Stimulated activated CD4-positive, alpha-beta T cell treated with anti-CD3 and anti-CD28 coated beads, TNF-alpha, amount 100 ng/mL, for 24 hours (primary cell): ENCODE measurements around the gene NAA25.
"Not testable (repeated sequence)": the region's sequence is repeated elsewhere in the genome, so short reads cannot be mapped to it uniquely, and the experiment has no call there.

ENCODE experiments used
- DNase-seq, 3 experiments: peaks; one replicate each; pipeline ENCODE4 v3.0.0-alpha.2; 2020; ENCODE audit warnings: low read depth in 3 of 3

Gene NAA25

DNA sequence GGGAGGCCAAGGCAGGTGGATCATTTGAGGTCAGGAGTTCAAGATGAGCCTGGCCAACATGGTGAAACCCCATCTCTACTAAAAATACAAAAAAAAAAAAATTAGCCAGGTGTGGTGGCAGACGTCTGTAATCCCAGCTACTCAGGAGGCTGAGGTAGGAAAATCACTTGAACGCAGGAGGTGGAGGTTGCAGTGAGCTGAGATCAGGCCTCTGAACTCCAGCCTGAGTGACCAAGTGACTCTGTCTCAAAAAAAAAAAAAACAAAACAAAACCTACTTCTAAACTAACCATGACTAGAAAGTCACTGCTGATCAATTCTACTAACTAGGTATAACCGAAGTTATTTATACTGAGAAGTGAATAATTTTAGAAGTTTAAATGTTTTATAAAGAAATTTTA lies 99.0 kb downstream of the NAA25 start:
- DNase-seq: not testable (repeated sequence)

GRCh38 chr12:112008918-112009317 lies 99.7 kb downstream of the NAA25 start:
- no peak for DNase-seq

DNA sequence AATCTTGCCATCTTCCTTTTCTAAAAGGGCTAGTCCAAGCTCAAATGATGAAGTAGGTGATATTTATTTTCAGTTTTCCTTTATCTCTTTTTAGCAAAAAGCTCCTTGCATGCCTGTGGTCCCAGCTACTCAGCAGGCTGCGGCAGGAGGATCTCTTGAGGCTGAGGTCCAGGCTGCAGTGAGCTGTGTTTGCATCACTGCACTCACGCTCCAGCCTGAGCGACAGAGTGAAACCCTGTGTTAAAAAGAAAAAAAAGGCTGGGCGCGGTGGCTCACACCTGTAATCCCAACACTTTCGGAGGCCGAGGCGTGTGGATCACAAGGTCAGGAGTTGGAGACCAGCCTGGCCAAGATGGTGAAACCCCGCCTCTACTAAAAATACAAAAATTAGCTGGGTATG lies 100.6 kb downstream of the NAA25 start:
- no peak for DNase-seq

DNA sequence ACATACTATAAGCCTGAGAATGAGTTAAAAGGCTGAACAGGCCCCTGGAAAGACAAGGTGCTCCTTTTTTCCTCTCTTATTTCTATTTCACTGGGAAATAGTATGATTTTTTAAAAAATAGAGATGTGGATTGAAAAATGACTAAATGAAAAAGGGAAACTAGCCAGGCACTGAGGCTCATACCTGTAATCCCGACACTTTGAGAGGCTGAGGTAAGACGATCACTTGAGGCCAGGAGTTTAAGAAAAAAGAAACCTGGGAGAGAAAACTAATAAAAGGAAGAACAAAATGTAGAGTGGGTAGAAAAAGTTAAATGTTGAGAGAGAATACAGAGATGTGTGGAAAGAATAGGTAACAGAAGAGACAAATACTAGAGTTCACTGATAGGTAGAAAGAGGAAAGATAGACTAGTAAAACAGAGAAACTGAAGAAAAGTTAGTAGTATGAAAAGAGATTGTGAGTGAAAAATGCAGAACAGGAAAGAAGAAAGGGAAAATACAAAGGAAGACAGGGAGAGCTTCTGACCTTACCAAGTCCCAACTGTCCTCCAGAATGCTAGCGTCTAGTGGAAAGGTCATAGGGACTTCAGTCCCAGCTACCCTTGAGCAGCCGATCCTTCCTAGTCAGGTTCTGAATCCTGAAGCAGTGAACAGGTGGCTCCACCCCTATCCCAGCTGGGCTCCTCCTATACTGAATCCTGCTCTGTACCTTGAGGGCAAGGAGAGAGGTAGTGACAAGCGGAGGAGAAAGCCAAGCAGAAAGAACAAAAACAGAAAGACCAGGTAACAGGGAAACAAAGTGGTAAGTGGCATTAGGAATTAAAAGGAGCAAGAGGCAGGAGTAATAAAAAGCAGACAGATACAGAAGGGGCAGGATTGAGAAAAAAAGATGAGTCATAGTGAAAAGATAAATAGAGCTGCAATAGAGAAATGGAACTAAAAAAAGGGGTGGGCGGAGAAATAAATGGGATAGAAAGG lies 102.9 kb downstream of the NAA25 start:
- no peak for DNase-seq

DNA sequence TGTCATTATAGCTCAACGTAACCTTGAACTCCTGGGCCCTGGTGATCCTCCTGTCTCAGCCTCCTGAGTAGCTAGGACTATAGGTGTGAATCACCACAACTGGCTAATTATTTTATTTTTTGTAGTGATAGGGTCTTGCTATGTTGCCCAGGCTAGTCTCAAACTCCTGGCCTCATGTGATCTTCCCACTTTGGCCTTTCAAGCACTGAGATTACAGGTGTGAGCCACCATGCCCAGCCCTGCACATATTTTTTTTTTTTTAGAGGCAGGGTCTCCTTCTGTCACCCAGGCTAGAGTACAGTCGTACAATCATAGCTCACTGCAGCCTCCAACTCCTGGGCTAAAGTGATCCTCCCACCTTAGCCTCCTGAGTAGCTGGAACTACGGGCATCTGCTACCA lies 104.5 kb downstream of the NAA25 start:
- DNase-seq: no peak

- no peak for DNase-seq
Observed at GRCh38 chr12:112001576-112001975, 107.0 kb downstream of the NAA25 start.

DNA sequence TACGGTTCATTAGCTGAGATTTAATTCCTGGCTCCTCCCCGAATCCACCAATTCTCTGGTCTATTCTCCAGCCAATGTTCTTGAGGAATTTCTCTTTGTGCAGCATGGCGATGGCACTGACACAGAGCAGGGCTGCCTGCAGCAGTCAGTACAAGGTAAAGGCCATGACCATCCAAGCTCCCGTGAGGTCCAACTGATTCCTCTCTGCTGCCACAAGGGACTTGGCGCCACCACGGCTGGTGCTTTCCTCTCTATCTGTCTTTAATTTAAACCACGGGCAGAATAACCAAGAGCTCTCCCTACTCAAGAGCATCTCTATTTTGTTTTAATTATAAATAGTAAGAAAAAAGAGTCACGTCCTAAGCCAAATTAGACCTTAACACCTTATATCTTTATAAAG lies 107.8 kb downstream of the NAA25 start:
- DNase-seq: no peak

DNA sequence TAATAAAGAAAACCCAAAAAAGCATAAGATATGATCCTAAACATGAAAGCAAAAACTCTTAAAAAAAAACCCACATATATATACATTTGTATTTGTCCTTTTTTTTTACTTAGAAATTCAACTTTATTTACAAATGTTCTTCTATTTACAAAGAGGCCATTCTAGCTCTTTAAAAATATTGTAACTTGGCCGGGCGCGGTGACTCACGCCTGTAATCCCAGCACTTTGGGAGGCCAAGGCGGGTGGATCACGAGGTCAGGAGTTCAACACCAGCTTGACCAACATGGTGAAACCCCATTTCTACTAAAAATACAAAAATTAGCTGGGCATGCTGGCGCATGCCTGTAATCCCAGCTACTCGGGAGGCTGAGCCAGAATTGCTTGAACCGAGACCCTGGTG lies 109.5 kb downstream of the NAA25 start:
- not testable (repeated sequence) for DNase-seq

DNA sequence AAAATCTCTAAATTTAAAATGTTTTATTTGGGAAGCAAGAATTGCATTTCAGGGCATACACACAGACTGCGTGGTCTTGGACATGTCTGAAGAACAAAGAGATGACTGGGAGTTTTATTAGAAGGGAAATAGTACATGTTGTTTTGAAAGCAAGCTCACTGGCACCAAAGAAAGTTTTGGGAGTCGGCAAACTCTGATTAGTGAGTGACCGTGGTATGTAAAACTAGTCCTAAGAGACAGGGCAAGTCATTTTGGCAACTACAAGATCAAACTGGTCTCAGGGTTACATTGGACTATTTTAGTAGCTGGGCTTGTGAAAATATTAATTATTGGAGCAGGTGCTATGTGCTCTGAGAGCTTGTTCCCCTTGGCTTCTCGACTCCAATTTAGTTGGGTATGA lies 110.6 kb downstream of the NAA25 start:
- no peak for DNase-seq

GRCh38 chr12:111997300-111997699 lies 111.3 kb downstream of the NAA25 start:
- no peak for DNase-seq

DNA sequence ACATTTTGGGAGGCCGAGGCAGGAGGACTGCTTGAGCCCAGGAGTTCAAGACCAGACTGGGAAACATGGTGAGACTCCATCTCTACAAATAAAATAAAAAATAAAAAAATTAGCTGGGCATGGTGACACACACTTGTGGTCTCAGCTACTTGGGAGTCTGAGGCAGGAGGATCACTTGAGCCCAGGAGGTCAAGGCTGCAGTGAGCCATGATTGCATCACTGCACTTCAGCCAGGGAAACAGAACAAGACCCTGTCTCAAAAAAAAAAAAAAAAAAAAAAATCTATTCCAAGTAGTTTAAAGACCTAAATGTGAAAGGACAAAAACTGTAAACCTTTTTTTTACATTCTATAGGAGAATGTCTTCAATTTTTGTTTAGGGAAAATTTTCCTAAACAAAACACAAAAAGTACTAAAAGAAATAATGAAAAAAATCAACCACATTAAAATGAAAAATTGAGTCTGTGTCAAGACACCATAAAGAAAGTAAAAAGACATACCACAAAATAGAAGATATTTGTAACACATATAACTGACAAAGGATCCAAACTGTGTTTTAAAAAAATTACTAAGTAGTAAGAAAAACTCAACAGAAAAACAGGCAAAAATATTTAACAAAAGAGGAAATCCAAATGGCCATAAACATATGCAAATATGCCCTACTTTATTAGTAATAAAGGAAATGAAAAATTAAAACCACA lies 112.7 kb downstream of the NAA25 start:
- no peak for DNase-seq

DNA sequence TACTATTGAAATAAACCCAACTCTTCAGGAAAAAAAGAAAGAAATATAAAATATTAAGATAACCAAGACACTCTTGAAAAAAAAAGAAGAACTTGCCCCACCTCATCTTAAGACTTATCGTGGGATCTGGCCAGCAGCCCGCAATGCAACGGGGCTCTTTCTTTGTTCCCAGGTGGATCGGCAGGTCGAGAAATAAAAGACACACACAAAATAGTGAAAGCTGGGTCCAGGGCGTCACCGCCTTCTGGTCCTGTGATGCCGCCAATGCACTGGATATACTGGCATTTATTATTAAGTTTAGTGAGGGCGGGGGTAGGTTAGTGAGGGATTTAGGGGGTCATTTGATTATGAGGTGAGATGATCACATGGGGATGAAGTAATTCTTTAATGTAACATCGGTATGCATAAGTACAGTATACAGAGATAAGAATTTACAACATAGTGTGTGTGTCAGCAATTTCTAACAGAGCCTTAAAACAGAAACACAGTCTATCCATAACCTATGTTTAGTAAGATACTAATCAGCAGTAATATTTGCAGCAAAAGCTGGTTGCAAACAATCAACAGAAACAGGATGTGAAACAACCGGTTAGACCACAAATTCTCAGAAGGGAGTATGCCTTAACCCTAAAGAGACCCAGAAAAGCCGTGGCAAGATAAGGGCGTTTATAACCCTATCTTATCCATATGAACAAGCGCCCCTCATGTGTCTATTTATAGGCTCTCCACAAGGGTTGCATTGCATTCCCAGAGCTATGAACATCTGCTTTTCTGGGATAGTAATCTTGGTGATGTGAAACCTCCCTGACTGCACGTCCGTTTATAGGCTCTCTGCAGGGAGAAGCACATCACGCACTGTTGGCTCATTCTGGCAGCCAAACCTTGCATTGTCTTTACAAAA lies 114.1 kb downstream of the NAA25 start:
- not testable (repeated sequence) for DNase-seq

- no peak for DNase-seq
Observed at GRCh38 chr12:111993292-111994150, 115.1 kb downstream of the NAA25 start.

DNA sequence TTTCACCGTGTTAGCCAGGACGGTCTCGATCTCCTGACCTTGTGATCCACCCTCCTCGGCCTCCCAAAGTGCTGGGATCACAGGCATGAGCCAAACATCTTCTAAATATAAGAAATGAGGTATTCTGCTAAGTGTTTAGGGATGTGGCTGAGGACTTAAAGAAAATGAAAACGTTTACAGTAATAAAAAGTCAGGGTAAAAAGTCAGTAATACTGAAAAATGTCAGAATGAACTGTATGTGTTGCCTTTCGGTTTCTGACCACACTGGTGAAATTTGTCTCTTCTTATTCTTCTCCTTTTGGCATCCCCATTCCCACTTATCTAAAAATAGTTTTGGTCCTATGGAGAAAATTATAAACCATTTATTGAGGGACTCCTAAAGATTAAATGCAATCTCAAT lies 116.1 kb downstream of the NAA25 start:
- no peak for DNase-seq

DNA sequence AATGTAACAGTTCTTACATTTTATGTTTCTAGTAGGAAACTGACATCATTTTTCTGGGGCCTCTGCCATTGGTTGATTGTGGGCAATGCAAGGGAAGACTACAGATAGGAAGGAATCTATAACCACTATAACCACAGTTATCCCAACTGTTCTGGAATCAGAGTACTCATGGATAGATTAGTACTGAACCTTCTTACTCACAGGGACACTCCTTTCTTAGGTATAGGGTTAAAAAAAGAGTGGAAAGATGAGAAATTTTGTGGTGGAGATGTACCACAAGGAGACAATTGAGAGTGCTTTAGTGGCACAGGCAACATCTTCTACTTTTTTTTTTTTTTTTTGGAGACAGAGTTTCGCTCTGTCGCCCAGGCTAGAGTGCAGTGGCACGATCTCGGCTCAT lies 116.6 kb downstream of the NAA25 start:
- no peak for DNase-seq

GRCh38 chr12:111991535-111991934 lies 117.0 kb downstream of the NAA25 start:
- no peak for DNase-seq

- no peak for DNase-seq
Observed at GRCh38 chr12:111984820-111985219, 123.8 kb downstream of the NAA25 start.

- DNase-seq: no peak
Observed at GRCh38 chr12:111981987-111982386, 126.6 kb downstream of the NAA25 start.

- DNase-seq: no peak
Observed at GRCh38 chr12:111980598-111980997, 128.0 kb downstream of the NAA25 start.

GRCh38 chr12:111978545-111978944 lies 130.0 kb downstream of the NAA25 start:
- DNase-seq: no peak

GRCh38 chr12:111976860-111977259 lies 131.7 kb downstream of the NAA25 start:
- no peak for DNase-seq
